NCI-H1048 (cell line): ENCODE data around the gene OOSP1.
"Not testable (repeated sequence)": the region's sequence is repeated elsewhere in the genome, so short reads cannot be mapped to it uniquely, and the experiment has no call there.

Experiments used
- DNase-seq: peaks from one replicate; lab custom pipeline; 2025; lab: John Stamatoyannopoulos, UW

OOSP1 gene

GRCh38 chr11:59960502-59961381, 22.5 kb downstream of the OOSP1 start:
- no peak for DNase-seq

- DNase-seq: no peak
These were observed 23.9 kb downstream of the OOSP1 start for GRCh38 chr11:59962107-59962482.

- DNase-seq: no peak
These were observed 25.5 kb downstream of the OOSP1 start, which contains the start of gene OOSP4A for GRCh38 chr11:59963733-59964132. TSS of gene OOSP4A (plus strand) at chr11:59964033. CDS start at chr11:59964033, 0 bp downstream.

GRCh38 chr11:59965424-59965823, 27.2 kb downstream of the OOSP1 start:
- DNase-seq: no peak

GRCh38 chr11:59966201-59966600, 28.0 kb downstream of the OOSP1 start:
- DNase-seq: no peak

- DNase-seq: no peak
These were observed 29.6 kb downstream of the OOSP1 start for GRCh38 chr11:59967677-59968394.

- DNase-seq: no peak
These were observed 30.2 kb downstream of the OOSP1 start for GRCh38 chr11:59968395-59968783.

GRCh38 chr11:59973097-59973496, 34.9 kb downstream of the OOSP1 start:
- DNase-seq: no peak

- no peak for DNase-seq
These were observed 43.0 kb downstream of the OOSP1 start for GRCh38 chr11:59981106-59981770.

- not testable (repeated sequence) for DNase-seq
These were observed 43.8 kb downstream of the OOSP1 start for GRCh38 chr11:59982037-59982436.

GRCh38 chr11:59983212-59983611, 45.0 kb downstream of the OOSP1 start:
- no peak for DNase-seq

- no peak for DNase-seq
These were observed 46.1 kb downstream of the OOSP1 start for GRCh38 chr11:59984368-59984767.

- DNase-seq: no peak
These were observed 52.2 kb downstream of the OOSP1 start for GRCh38 chr11:59990421-59990820.

GRCh38 chr11:59992425-59992824, 54.2 kb downstream of the OOSP1 start:
- no peak for DNase-seq

- DNase-seq: no peak
These were observed 59.6 kb downstream of the OOSP1 start for GRCh38 chr11:59997800-59998199.

GRCh38 chr11:59999691-60000090, 61.5 kb downstream of the OOSP1 start:
- no peak for DNase-seq

- DNase-seq: no peak
These were observed 65.5 kb downstream of the OOSP1 start for GRCh38 chr11:60003729-60004128.

- DNase-seq: no peak
These were observed 67.1 kb downstream of the OOSP1 start for GRCh38 chr11:60005360-60005759.
